Measurements from ENCODE around the gene ARHGAP25.

DNA sequence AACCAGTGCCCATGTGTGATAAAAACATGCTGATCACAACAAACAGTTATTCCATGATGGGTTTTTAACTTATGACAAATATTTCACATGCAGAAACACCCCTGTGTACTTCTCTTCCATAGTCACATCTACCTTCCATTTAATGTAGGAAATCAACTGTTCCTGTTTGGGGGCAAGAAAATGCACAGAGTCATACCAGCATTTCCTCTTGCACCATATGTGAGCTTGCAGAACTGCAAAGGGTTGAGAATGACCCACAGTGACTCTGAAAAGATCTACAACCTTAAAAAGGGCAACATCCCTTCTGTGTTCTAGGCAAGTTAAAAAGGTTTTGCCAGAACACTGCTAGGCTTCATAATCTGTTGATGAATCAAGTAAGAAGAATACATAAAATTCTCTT, 126.7 kb downstream of the ARHGAP25 start:
- TF ChIP-seq, protein P1, sequence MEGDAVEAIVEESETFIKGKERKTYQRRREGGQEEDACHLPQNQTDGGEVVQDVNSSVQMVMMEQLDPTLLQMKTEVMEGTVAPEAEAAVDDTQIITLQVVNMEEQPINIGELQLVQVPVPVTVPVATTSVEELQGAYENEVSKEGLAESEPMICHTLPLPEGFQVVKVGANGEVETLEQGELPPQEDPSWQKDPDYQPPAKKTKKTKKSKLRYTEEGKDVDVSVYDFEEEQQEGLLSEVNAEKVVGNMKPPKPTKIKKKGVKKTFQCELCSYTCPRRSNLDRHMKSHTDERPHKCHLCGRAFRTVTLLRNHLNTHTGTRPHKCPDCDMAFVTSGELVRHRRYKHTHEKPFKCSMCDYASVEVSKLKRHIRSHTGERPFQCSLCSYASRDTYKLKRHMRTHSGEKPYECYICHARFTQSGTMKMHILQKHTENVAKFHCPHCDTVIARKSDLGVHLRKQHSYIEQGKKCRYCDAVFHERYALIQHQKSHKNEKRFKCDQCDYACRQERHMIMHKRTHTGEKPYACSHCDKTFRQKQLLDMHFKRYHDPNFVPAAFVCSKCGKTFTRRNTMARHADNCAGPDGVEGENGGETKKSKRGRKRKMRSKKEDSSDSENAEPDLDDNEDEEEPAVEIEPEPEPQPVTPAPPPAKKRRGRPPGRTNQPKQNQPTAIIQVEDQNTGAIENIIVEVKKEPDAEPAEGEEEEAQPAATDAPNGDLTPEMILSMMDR (IDR thresholded peaks at IDR 0.05): no peak
- TF ChIP-seq EZH2 (IDR thresholded peaks at IDR 0.05): no peak
